ENCODE measurements around the gene MAPK10. TPM values are rescaled to one million over a fixed set of nuclear protein-coding genes. Genes with fewer than 3 reads are reported as not detected.
A peak's percentile ranks its signal among the peaks of the same experiment; 100 is the strongest.

The MAPK10 gene
- total RNA-seq, 1 experiment from 2014 or later, result 0.79 TPM

- Histone ChIP-seq H3K4me3 (ENCODE audit: low read depth, low read length) (no peak overlapping the region), H3K4me1 (no peaks in the 10 kb centered on the region), H3K9me3 (peaks cover 3% of the 10 kb centered on the region; the same call in 1 of the 2 replicates), H3K36me3 (ENCODE audit: control insufficient read depth, insufficient read depth, low read length) (no peaks in the 10 kb centered on the region), H3K27me3 (replicated peaks; ENCODE audit: control insufficient read depth, insufficient read depth, low read length) (no peaks in the 10 kb centered on the region)
- BruUV-seq (replicated peaks), result no TSS peak
- Mint-ChIP-seq H3K4me3 (ENCODE audit: unreplicated experiment) (no peak overlapping the region), H3K27me3 (ENCODE audit: insufficient read depth, unreplicated experiment) (no peaks in the 10 kb centered on the region), H3K36me3 (ENCODE audit: insufficient read depth, unreplicated experiment) (no peaks in the 10 kb centered on the region), H3K4me1 (ENCODE audit: low read depth, unreplicated experiment) (no peaks in the 10 kb centered on the region), H3K9me3 (ENCODE audit: unreplicated experiment) (no peaks in the 10 kb centered on the region), H3K27ac (ENCODE audit: unreplicated experiment) (no peak overlapping the region)
- ChIA-PET CTCF (no interaction called here), POLR2A (no interaction called here)
- DNase-seq, result no peak
- TF ChIP-seq CTCF (IDR thresholded peaks at IDR 0.05; ENCODE audit: insufficient read depth in 1 of 2, low read depth in 1 of 2, low read length in 1 of 2, severe bottlenecking in 1 of 2, unreplicated experiment in 1 of 2), result no peak
- intact Hi-C loops (cut with micrococcal nuclease; ENCODE audit: unreplicated experiment), result no loop called here
Measured at GRCh38 chr4:86233090-86233489, 126.8 kb downstream of the MAPK10 start.

- no TSS peak for BruUV-seq (replicated peaks)
- Histone ChIP-seq H3K4me1 (no peaks in the 10 kb centered on the region), H3K36me3 (ENCODE audit: control insufficient read depth, insufficient read depth, low read length) (no peaks in the 10 kb centered on the region), H3K9me3 (no peaks in the 10 kb centered on the region), H3K27me3 (replicated peaks; ENCODE audit: control insufficient read depth, insufficient read depth, low read length) (no peaks in the 10 kb centered on the region), H3K4me3 (ENCODE audit: low read depth, low read length) (no peak overlapping the region)
- Mint-ChIP-seq H3K9me3 (ENCODE audit: unreplicated experiment) (no peaks in the 10 kb centered on the region), H3K4me3 (ENCODE audit: unreplicated experiment) (no peak overlapping the region), H3K36me3 (ENCODE audit: insufficient read depth, unreplicated experiment) (no peaks in the 10 kb centered on the region), H3K4me1 (ENCODE audit: low read depth, unreplicated experiment) (no peaks in the 10 kb centered on the region), H3K27me3 (ENCODE audit: insufficient read depth, unreplicated experiment) (peaks cover 4% of the 10 kb centered on the region), H3K27ac (ENCODE audit: unreplicated experiment) (no peak overlapping the region)
- peak; percentile 33 to 38 for DNase-seq
- ChIA-PET POLR2A (no interaction called here), CTCF (no interaction called here)
- TF ChIP-seq CTCF (IDR thresholded peaks at IDR 0.05; ENCODE audit: insufficient read depth in 1 of 2, low read depth in 1 of 2, low read length in 1 of 2, severe bottlenecking in 1 of 2, unreplicated experiment in 1 of 2), result peak; percentile 48 to 53
- intact Hi-C loops (cut with micrococcal nuclease; ENCODE audit: unreplicated experiment), result no loop called here
Measured at GRCh38 chr4:86223472-86223871, 136.4 kb downstream of the MAPK10 start.

GRCh38 chr4:86221002-86221401 lies 138.9 kb downstream of the MAPK10 start:
- no peak for TF ChIP-seq CTCF (IDR thresholded peaks at IDR 0.05; ENCODE audit: insufficient read depth in 1 of 2, low read depth in 1 of 2, low read length in 1 of 2, severe bottlenecking in 1 of 2, unreplicated experiment in 1 of 2)
- no TSS peak for BruUV-seq (replicated peaks)
- intact Hi-C loops (cut with micrococcal nuclease; ENCODE audit: unreplicated experiment), result no loop called here
- H3K4me3 Mint-ChIP-seq (ENCODE audit: unreplicated experiment), result no peak overlapping the region
- no peaks in the 10 kb centered on the region for H3K4me1 Mint-ChIP-seq (ENCODE audit: low read depth, unreplicated experiment)
- no peaks in the 10 kb centered on the region for H3K4me1 ChIP-seq
- H3K9me3 ChIP-seq, result no peaks in the 10 kb centered on the region
- no peak overlapping the region for H3K27ac Mint-ChIP-seq (ENCODE audit: unreplicated experiment)
- H3K36me3 Mint-ChIP-seq (ENCODE audit: insufficient read depth, unreplicated experiment), result no peaks in the 10 kb centered on the region
- ChIA-PET POLR2A (no interaction called here), CTCF (no interaction called here)
- no peaks in the 10 kb centered on the region for H3K27me3 ChIP-seq (replicated peaks; ENCODE audit: control insufficient read depth, insufficient read depth, low read length)
- H3K27me3 Mint-ChIP-seq (ENCODE audit: insufficient read depth, unreplicated experiment), result no peaks in the 10 kb centered on the region
- H3K9me3 Mint-ChIP-seq (ENCODE audit: unreplicated experiment), result no peaks in the 10 kb centered on the region
- H3K36me3 ChIP-seq (ENCODE audit: control insufficient read depth, insufficient read depth, low read length), result no peaks in the 10 kb centered on the region
- DNase-seq, result no peak
- H3K4me3 ChIP-seq (ENCODE audit: low read depth, low read length), result no peak overlapping the region
